Osteocyte (in vitro differentiated cells): ENCODE measurements around the gene CCL13. TPM values are rescaled to one million over a fixed set of nuclear protein-coding genes. Genes with fewer than 3 reads are reported as not detected.
A peak's percentile ranks its signal among the peaks of the same experiment; 100 is the strongest.

ENCODE experiments used
- DNase-seq: peaks from one replicate; pipeline ENCODE4 v3.0.0; 2021; ENCODE audit warnings: mixed read lengths; ENCODE audit not compliant: unreplicated experiment; ENCODE audit errors: extremely low spot score
- H3K27ac Mint-ChIP-seq: one replicate; pipeline ENCODE4 v1.8.0; 2021; ENCODE audit warnings: mild to moderate bottlenecking, mixed read lengths; ENCODE audit not compliant: unreplicated experiment
- H3K27me3 Mint-ChIP-seq: one replicate; pipeline ENCODE4 v1.8.0; 2021; ENCODE audit warnings: mixed read lengths; ENCODE audit not compliant: unreplicated experiment
- H3K36me3 Mint-ChIP-seq: one replicate; pipeline ENCODE4 v1.8.0; 2021; ENCODE audit warnings: mixed read lengths; ENCODE audit not compliant: unreplicated experiment
- H3K4me1 Mint-ChIP-seq: one replicate; pipeline ENCODE4 v1.8.0; 2021; ENCODE audit warnings: mixed read lengths; ENCODE audit not compliant: unreplicated experiment
- H3K4me3 Mint-ChIP-seq: one replicate; pipeline ENCODE4 v1.8.0; 2021; ENCODE audit warnings: mild to moderate bottlenecking, moderate library complexity, mixed read lengths; ENCODE audit not compliant: unreplicated experiment
- H3K9me3 Mint-ChIP-seq: one replicate; pipeline ENCODE4 v1.8.0; 2021; ENCODE audit warnings: mixed read lengths; ENCODE audit not compliant: unreplicated experiment
- CTCF ChIP-seq: fragments of 200-600 bp; sonication (generic); IDR thresholded peaks from 2 replicates; pipeline ENCODE4 v1.5.0; 2021; ENCODE audit warnings: antibody characterized with exemption, mild to moderate bottlenecking, moderate library complexity
- total RNA-seq: library from RNA; stranded (reverse); gene quantifications from 2 replicates; pipeline ENCODE4 v1.2.1, GENCODE V29; 2021

CCL13 gene
- total RNA-seq, 1 donor from 2014 or later: not detected

GRCh38 chr17:34360601-34361270 is 4.5 kb downstream of the CCL13 start:
- H3K4me3 Mint-ChIP-seq: no peak overlapping the region
- H3K27me3 Mint-ChIP-seq: peaks cover 15% of the 10 kb centered on the region
- H3K9me3 Mint-ChIP-seq: no peaks in the 10 kb centered on the region
- no peaks in the 10 kb centered on the region for H3K36me3 Mint-ChIP-seq
- H3K27ac Mint-ChIP-seq: no peak overlapping the region
- no peaks in the 10 kb centered on the region for H3K4me1 Mint-ChIP-seq
- no peak for DNase-seq
- no peak for TF ChIP-seq CTCF

- Mint-ChIP-seq H3K9me3 (no peaks in the 10 kb centered on the region), H3K4me3 (no peak overlapping the region), H3K4me1 (no peaks in the 10 kb centered on the region), H3K27me3 (peaks cover 18% of the 10 kb centered on the region), H3K27ac (no peak overlapping the region), H3K36me3 (no peaks in the 10 kb centered on the region)
- TF ChIP-seq CTCF: peak; percentile 100
- peak; percentile 95 for DNase-seq
Observed at GRCh38 chr17:34361478-34362061, 5.3 kb downstream of the CCL13 start.

- DNase-seq: no peak
- no peak for TF ChIP-seq CTCF
- Mint-ChIP-seq H3K27me3 (peaks cover 25% of the 10 kb centered on the region), H3K4me1 (no peaks in the 10 kb centered on the region), H3K9me3 (no peaks in the 10 kb centered on the region), H3K27ac (no peak within 1 kb of the TSS), H3K4me3 (no peak within 1 kb of the TSS), H3K36me3 (no peaks in the 10 kb centered on the region)
Observed at GRCh38 chr17:34363183-34363661, 6.9 kb downstream of the CCL13 start, which contains the start of gene CCL1. CCL1 (minus strand) TSS chr17:34363233; CDS start chr17:34363161, 72 bp downstream.

GRCh38 chr17:34364751-34365150 is 8.5 kb downstream of the CCL13 start:
- DNase-seq: no peak
- H3K4me1 Mint-ChIP-seq: no peaks in the 10 kb centered on the region
- no peaks in the 10 kb centered on the region for H3K9me3 Mint-ChIP-seq
- no peak overlapping the region for H3K4me3 Mint-ChIP-seq
- TF ChIP-seq CTCF: no peak
- no peak overlapping the region for H3K27ac Mint-ChIP-seq
- H3K36me3 Mint-ChIP-seq: no peaks in the 10 kb centered on the region
- peaks cover 25% of the 10 kb centered on the region for H3K27me3 Mint-ChIP-seq

GRCh38 chr17:34365340-34365739 is 9.1 kb downstream of the CCL13 start:
- DNase-seq: no peak
- Mint-ChIP-seq H3K36me3 (no peaks in the 10 kb centered on the region), H3K4me1 (no peaks in the 10 kb centered on the region), H3K27me3 (peaks cover 25% of the 10 kb centered on the region), H3K4me3 (no peak overlapping the region), H3K9me3 (no peaks in the 10 kb centered on the region), H3K27ac (no peak overlapping the region)
- no peak for TF ChIP-seq CTCF
